Prostate gland (tissue), 2 donors: ENCODE measurements around the gene DSG2. TPM values are rescaled to one million over a fixed set of nuclear protein-coding genes. Genes with fewer than 3 reads are reported as not detected.

Source experiments
- DNase-seq: peaks from one replicate; pipeline ENCODE4 v3.0.0-alpha.2; 2019; ENCODE audit warnings: low spot score
- H3K27ac ChIP-seq, 2 donors: fragments of 200-600 bp; sonication (generic); 2 replicates each; pipeline ENCODE4 v1.5.1; 2017 to 2019
- H3K27me3 ChIP-seq: fragments of 200-600 bp; sonication (generic); replicated peaks from 2 replicates; pipeline ENCODE4 v1.5.1; 2019; ENCODE audit not compliant: insufficient read depth
- H3K36me3 ChIP-seq, 2 donors: fragments of 200-600 bp; sonication (generic); 1 replicate in 1 of 2; 2 replicates in 1 of 2; pipeline versions ENCODE4 v1.5.1 to v1.8.1; 2017 to 2019
- H3K4me1 ChIP-seq: fragments of 200-600 bp; sonication (generic); replicated peaks from 2 replicates; pipeline ENCODE4 v1.5.1; 2019
- H3K4me3 ChIP-seq, 2 donors: fragments of 200-600 bp; sonication (generic); 2 replicates each; pipeline ENCODE4 v1.5.1; 2017 to 2019
- H3K9me3 ChIP-seq: fragments of 200-600 bp; sonication (generic); 2 replicates; pipeline ENCODE4 v1.5.1; 2017
- CTCF ChIP-seq, 4 experiments: fragments of 200-600 bp in 2 of 4; fragments of 450-650 bp in 2 of 4; sonication (generic) in 2 of 4; IDR thresholded peaks; 1 replicate in 3 of 4; 2 replicates in 1 of 4; pipeline ENCODE4 v1.5.1; 2016 to 2019; ENCODE audit warnings: antibody characterized with exemption in 4 of 4, mild to moderate bottlenecking in 2 of 4, moderate library complexity in 2 of 4
- POLR2A ChIP-seq: fragments of 450-650 bp; IDR thresholded peaks from one replicate; pipeline ENCODE4 v1.6.1; 2016; ENCODE audit warnings: antibody characterized with exemption, mild to moderate bottlenecking
- POLR2AphosphoS5 ChIP-seq: sonication (generic); formaldehyde crosslinking; IDR thresholded peaks from one replicate; pipeline ENCODE4 v1.6.1; 2017; ENCODE audit warnings: antibody characterized with exemption
- WGBS: methylation state at CpG from one replicate; pipeline ENCODE4 v1.1.5; 2018; 5-methylcytosine and 5-hydroxymethylcytosine counted together
- intact Hi-C: fragments of 100-400 bp; cut with DNase I; formaldehyde crosslinking; loops from one replicate; pipeline ENCODE4 v1.14.2; 2022
- total RNA-seq, 2 donors: library from RNA; depleted of rRNA; stranded (reverse); fragments of >200 nt; gene quantifications; one replicate each; pipeline ENCODE4 v1.1.0, GENCODE V29; 2016

DSG2 gene
- total RNA-seq, 2 donors from 2014 or later, result 19.5 to 63.2 TPM

GRCh38 chr18:31565782-31566512, 68.0 kb downstream of the DSG2 start:
- H3K27ac ChIP-seq, result no peak overlapping the region
- H3K36me3 ChIP-seq, result no peaks in the 10 kb centered on the region
- H3K9me3 ChIP-seq, result no peaks in the 10 kb centered on the region
- 82% methylated on average over 10 of the region's 10 CpGs for WGBS
- H3K27me3 ChIP-seq, result no peaks in the 10 kb centered on the region
- no peak for DNase-seq
- no peak overlapping the region for H3K4me3 ChIP-seq
- TF ChIP-seq POLR2AphosphoS5, result no peak
- TF ChIP-seq POLR2A, result no peak
- no peak for TF ChIP-seq CTCF (IDR thresholded peaks at IDR 0.05)
- no peaks in the 10 kb centered on the region for H3K4me1 ChIP-seq
- intact Hi-C loops, result no loop called here

GRCh38 chr18:31566576-31567306, 68.8 kb downstream of the DSG2 start:
- no peak for TF ChIP-seq CTCF (IDR thresholded peaks at IDR 0.05)
- no peak for TF ChIP-seq POLR2A
- TF ChIP-seq POLR2AphosphoS5, result no peak
- WGBS, result 75% methylated on average over 4 of the region's 4 CpGs
- no peak overlapping the region for H3K4me3 ChIP-seq
- no peaks in the 10 kb centered on the region for H3K36me3 ChIP-seq
- no peaks in the 10 kb centered on the region for H3K27me3 ChIP-seq
- no peaks in the 10 kb centered on the region for H3K4me1 ChIP-seq
- DNase-seq, result no peak
- no peaks in the 10 kb centered on the region for H3K9me3 ChIP-seq
- intact Hi-C loops, result no loop called here
- H3K27ac ChIP-seq, result no peak overlapping the region

- no peaks in the 10 kb centered on the region for H3K4me1 ChIP-seq
- TF ChIP-seq POLR2A, result no peak
- no peak for TF ChIP-seq POLR2AphosphoS5
- TF ChIP-seq CTCF (IDR thresholded peaks at IDR 0.05), result no peak
- WGBS, result 86% methylated on average over 9 of the region's 9 CpGs
- H3K4me3 ChIP-seq, result no peak overlapping the region
- H3K27me3 ChIP-seq, result no peaks in the 10 kb centered on the region
- DNase-seq, result no peak
- no peak overlapping the region for H3K27ac ChIP-seq
- no peaks in the 10 kb centered on the region for H3K36me3 ChIP-seq
- intact Hi-C loops, result no loop called here
- no peaks in the 10 kb centered on the region for H3K9me3 ChIP-seq
These were observed 74.4 kb downstream of the DSG2 start for GRCh38 chr18:31572368-31572767.

GRCh38 chr18:31573051-31573450, 75.1 kb downstream of the DSG2 start:
- no peak for TF ChIP-seq CTCF (IDR thresholded peaks at IDR 0.05)
- TF ChIP-seq POLR2A, result no peak
- no peak for TF ChIP-seq POLR2AphosphoS5
- Histone ChIP-seq H3K4me1 (no peaks in the 10 kb centered on the region), H3K27me3 (no peaks in the 10 kb centered on the region), H3K27ac (no peak overlapping the region), H3K36me3 (no peaks in the 10 kb centered on the region), H3K4me3 (no peak overlapping the region), H3K9me3 (no peaks in the 10 kb centered on the region)
- no peak for DNase-seq
- WGBS, result 96% methylated on average over 3 of the region's 3 CpGs
- intact Hi-C loops, result no loop called here
